Endothelial cell (in vitro differentiated cells): ENCODE data around the gene SPRTN. TPM values are rescaled to one million over a fixed set of nuclear protein-coding genes. Genes with fewer than 3 reads are reported as not detected.

Experiments used
- DNase-seq: peaks from one replicate; pipeline ENCODE4 v3.0.0; 2021; ENCODE audit warnings: low spot score
- H3K27ac Mint-ChIP-seq: one replicate; pipeline ENCODE4 v1.8.0; 2021; ENCODE audit warnings: mixed read lengths, inconsistent platforms; ENCODE audit not compliant: unreplicated experiment
- H3K27me3 Mint-ChIP-seq: one replicate; pipeline ENCODE4 v1.8.0; 2021; ENCODE audit warnings: mild to moderate bottlenecking, moderate library complexity, mixed read lengths, inconsistent platforms; ENCODE audit not compliant: unreplicated experiment
- H3K36me3 Mint-ChIP-seq: one replicate; pipeline ENCODE4 v1.8.0; 2021; ENCODE audit warnings: mild to moderate bottlenecking, low read depth, mixed read lengths, inconsistent platforms; ENCODE audit not compliant: unreplicated experiment
- H3K4me1 Mint-ChIP-seq: one replicate; pipeline ENCODE4 v1.8.0; 2021; ENCODE audit warnings: mild to moderate bottlenecking, mixed read lengths, inconsistent platforms; ENCODE audit not compliant: unreplicated experiment
- H3K4me3 Mint-ChIP-seq: one replicate; pipeline ENCODE4 v1.8.0; 2021; ENCODE audit warnings: mild to moderate bottlenecking, mixed read lengths, inconsistent platforms; ENCODE audit not compliant: unreplicated experiment
- H3K9me3 Mint-ChIP-seq: one replicate; pipeline ENCODE4 v1.8.0; 2021; ENCODE audit warnings: mixed read lengths, inconsistent platforms; ENCODE audit not compliant: unreplicated experiment
- total RNA-seq: library from RNA; stranded (reverse); fragmentation: NEBNext Ultra II Directional; extraction: Animal tissue kit (Norgen Biotek cat#: 25700); gene quantifications from one replicate; pipeline ENCODE4 v1.2.1, GENCODE V29; 2021; ENCODE audit not compliant: unreplicated experiment
- TF ChIP-seq, protein P1 (sequence below): fragments of 200-600 bp; sonication (generic); IDR thresholded peaks from one replicate; pipeline ENCODE4 v1.5.0; 2021; ENCODE audit warnings: antibody characterized with exemption; ENCODE audit not compliant: unreplicated experiment

The SPRTN gene
- total RNA-seq, 1 donor from 2014 or later = 13.5 TPM

- TF ChIP-seq, protein P1, sequence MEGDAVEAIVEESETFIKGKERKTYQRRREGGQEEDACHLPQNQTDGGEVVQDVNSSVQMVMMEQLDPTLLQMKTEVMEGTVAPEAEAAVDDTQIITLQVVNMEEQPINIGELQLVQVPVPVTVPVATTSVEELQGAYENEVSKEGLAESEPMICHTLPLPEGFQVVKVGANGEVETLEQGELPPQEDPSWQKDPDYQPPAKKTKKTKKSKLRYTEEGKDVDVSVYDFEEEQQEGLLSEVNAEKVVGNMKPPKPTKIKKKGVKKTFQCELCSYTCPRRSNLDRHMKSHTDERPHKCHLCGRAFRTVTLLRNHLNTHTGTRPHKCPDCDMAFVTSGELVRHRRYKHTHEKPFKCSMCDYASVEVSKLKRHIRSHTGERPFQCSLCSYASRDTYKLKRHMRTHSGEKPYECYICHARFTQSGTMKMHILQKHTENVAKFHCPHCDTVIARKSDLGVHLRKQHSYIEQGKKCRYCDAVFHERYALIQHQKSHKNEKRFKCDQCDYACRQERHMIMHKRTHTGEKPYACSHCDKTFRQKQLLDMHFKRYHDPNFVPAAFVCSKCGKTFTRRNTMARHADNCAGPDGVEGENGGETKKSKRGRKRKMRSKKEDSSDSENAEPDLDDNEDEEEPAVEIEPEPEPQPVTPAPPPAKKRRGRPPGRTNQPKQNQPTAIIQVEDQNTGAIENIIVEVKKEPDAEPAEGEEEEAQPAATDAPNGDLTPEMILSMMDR = no peak
- no peak for DNase-seq
- Mint-ChIP-seq H3K9me3 (no peaks in the 10 kb centered on the region), H3K27ac (no peak overlapping the region), H3K4me3 (no peak overlapping the region), H3K4me1 (no peaks in the 10 kb centered on the region), H3K36me3 (no peaks in the 10 kb centered on the region), H3K27me3 (no peaks in the 10 kb centered on the region)
Measured at GRCh38 chr1:231326248-231326647, 11.8 kb upstream of the SPRTN start.

GRCh38 chr1:231327617-231328016, 10.5 kb upstream of the SPRTN start:
- Mint-ChIP-seq H3K9me3 (no peaks in the 10 kb centered on the region), H3K27me3 (peaks cover under 1% of the 10 kb centered on the region), H3K36me3 (no peaks in the 10 kb centered on the region), H3K4me3 (no peak overlapping the region), H3K27ac (no peak overlapping the region), H3K4me1 (no peaks in the 10 kb centered on the region)
- TF ChIP-seq, protein P1 = no peak
- no peak for DNase-seq

DNA sequence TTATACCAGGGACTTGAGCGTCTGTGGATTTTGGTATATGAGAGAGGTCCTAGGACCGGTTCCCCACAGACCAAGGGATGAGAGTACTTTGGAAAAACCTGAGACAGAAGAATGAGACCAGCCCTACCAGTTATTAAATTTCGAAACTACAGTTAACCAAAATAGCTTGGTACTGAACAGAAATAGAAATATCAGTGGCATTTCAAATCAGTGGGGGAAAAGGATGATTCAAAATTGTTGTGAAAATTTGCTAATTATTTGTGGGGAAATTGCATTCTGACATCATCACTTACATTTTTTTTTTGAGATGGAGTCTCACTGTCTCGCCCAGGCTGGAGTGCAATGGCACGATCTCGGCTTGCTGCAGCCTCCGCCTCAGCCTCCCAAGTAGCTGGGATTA, 8.6 kb upstream of the SPRTN start:
- Mint-ChIP-seq H3K4me3 (no peak overlapping the region), H3K4me1 (peaks cover 6% of the 10 kb centered on the region), H3K9me3 (no peaks in the 10 kb centered on the region), H3K27ac (no peak overlapping the region), H3K36me3 (no peaks in the 10 kb centered on the region), H3K27me3 (peaks cover 2% of the 10 kb centered on the region)
- TF ChIP-seq, protein P1 = no peak
- DNase-seq = no peak

DNA sequence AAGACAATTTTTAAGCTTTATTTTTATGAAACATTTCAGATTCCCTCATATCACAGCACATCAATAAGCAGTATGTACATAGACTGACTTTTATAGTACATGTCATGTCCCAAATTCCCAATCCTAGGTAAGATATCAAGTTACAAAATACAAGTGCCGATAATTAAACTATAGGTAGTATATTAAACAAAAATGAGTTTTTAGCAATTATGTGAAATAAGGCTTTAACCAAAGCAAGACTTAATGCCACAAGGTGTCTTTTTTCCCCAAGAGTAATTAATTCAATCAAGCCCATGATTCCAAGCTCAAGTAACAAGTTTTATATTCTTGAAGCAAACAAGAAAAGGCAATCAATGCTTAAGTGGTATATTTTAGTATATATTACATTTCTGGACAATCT, 5.3 kb upstream of the SPRTN start:
- H3K27me3 Mint-ChIP-seq = peaks cover 10% of the 10 kb centered on the region
- no peak for DNase-seq
- peaks cover 28% of the 10 kb centered on the region for H3K4me1 Mint-ChIP-seq
- H3K9me3 Mint-ChIP-seq = no peaks in the 10 kb centered on the region
- H3K4me3 Mint-ChIP-seq = no peak overlapping the region
- no peaks in the 10 kb centered on the region for H3K36me3 Mint-ChIP-seq
- no peak overlapping the region for H3K27ac Mint-ChIP-seq
- TF ChIP-seq, protein P1 = no peak

- Mint-ChIP-seq H3K27me3 (peaks cover 16% of the 10 kb centered on the region), H3K4me1 (peaks cover 40% of the 10 kb centered on the region), H3K36me3 (peaks cover 4% of the 10 kb centered on the region)
Measured at GRCh38 chr1:231334079-231334666, 3.9 kb upstream of the SPRTN start.

More at GRCh38 chr1:231334079-231334666, 3.9 kb upstream of the SPRTN start:
- TF ChIP-seq, protein P1 = no peak
- peak overlapping the region; percentile 11 for H3K4me3 Mint-ChIP-seq
- DNase-seq = no peak
- H3K27ac Mint-ChIP-seq = no peak overlapping the region
- H3K9me3 Mint-ChIP-seq = no peaks in the 10 kb centered on the region
